Gastroesophageal sphincter (tissue), 3 donors: ENCODE results near the gene TAB3.

ENCODE experiments used
- EP300 ChIP-seq: sonication (generic); formaldehyde crosslinking; IDR thresholded peaks from one replicate; pipeline ENCODE4 v1.6.1; 2017; ENCODE audit warnings: antibody characterized with exemption, mild to moderate bottlenecking
- POLR2AphosphoS5 ChIP-seq: sonication (generic); formaldehyde crosslinking; IDR thresholded peaks from one replicate; pipeline ENCODE4 v1.6.1; 2017; ENCODE audit warnings: antibody characterized with exemption
- TF ChIP-seq, protein P1 (sequence below), 4 experiments: fragments of 200-600 bp in 2 of 4; fragments of 450-650 bp in 2 of 4; sonication (generic) in 1 of 4; IDR thresholded peaks; one replicate each; pipeline ENCODE4 v1.5.1; 2017 to 2019; ENCODE audit warnings: antibody characterized with exemption in 4 of 4, mild to moderate bottlenecking in 2 of 4, moderate library complexity in 2 of 4

DNA sequence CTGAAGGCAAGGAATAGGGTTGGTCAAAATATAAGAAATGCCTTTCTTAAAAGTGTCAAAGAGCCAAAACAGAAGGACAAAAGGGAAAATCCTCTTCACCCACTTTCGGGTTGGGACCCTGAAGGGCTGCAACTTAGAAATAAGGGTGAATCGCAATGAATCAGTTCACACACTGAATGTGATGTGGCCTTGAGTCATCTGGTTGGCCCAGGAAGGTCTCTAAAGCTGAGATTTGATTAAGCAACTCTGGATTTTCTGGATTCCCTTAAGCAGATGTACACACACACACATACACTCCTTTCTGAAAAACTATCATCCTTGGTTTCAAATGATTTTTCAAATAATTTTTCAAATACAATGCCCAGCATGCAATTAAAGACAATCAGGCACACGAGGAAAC, 13.1 kb downstream of the TAB3 start:
- TF ChIP-seq EP300 = no peak
- TF ChIP-seq, protein P1, sequence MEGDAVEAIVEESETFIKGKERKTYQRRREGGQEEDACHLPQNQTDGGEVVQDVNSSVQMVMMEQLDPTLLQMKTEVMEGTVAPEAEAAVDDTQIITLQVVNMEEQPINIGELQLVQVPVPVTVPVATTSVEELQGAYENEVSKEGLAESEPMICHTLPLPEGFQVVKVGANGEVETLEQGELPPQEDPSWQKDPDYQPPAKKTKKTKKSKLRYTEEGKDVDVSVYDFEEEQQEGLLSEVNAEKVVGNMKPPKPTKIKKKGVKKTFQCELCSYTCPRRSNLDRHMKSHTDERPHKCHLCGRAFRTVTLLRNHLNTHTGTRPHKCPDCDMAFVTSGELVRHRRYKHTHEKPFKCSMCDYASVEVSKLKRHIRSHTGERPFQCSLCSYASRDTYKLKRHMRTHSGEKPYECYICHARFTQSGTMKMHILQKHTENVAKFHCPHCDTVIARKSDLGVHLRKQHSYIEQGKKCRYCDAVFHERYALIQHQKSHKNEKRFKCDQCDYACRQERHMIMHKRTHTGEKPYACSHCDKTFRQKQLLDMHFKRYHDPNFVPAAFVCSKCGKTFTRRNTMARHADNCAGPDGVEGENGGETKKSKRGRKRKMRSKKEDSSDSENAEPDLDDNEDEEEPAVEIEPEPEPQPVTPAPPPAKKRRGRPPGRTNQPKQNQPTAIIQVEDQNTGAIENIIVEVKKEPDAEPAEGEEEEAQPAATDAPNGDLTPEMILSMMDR (IDR thresholded peaks at IDR 0.05) = no peak
- TF ChIP-seq POLR2AphosphoS5 = no peak
